Common myeloid progenitor, CD34-positive (primary cell): ENCODE results near the gene KAZN.
A peak's percentile ranks its signal among the peaks of the same experiment; 100 is the strongest.

Experiments
- CTCF ChIA-PET: fragments of 350-600 bp; sonication (Branson Sonifier 250); formaldehyde crosslinking; loops from one replicate; lab custom pipeline; 2021; ENCODE audit warnings: antibody characterized with exemption; lab: Charles Lee
- POLR2A ChIA-PET: fragments of 350-600 bp; sonication (Branson Sonifier 250); formaldehyde crosslinking; loops from one replicate; lab custom pipeline; 2021; ENCODE audit warnings: antibody characterized with exemption; lab: Charles Lee
- DNase-seq, 3 donors: peaks; one replicate each; pipeline versions ENCODE4 v3.0.0 to v3.0.0-alpha.2; 2013
- H3K27ac ChIP-seq, 2 experiments: 1 replicate in 1 of 2; 2 replicates in 1 of 2; pipeline ENCODE4 v1.7.0; 2013; ENCODE audit warnings: inconsistent platforms in 2 of 2, low read length in 2 of 2, mild to moderate bottlenecking in 2 of 2, low read depth in 1 of 2, moderate library complexity in 1 of 2; ENCODE audit not compliant: severe bottlenecking in 2 of 2, insufficient read depth in 1 of 2, poor library complexity in 1 of 2
- H3K27me3 ChIP-seq, 5 experiments: replicated peaks in 2 of 5; 1 replicate in 3 of 5; 2 replicates in 2 of 5; pipeline versions ENCODE4 v1.6.1 to v1.7.0; 2013; ENCODE audit warnings: low read length in 4 of 5, mild to moderate bottlenecking in 2 of 5, moderate library complexity in 2 of 5, inconsistent platforms in 1 of 5; ENCODE audit not compliant: insufficient read depth in 5 of 5, control insufficient read depth in 4 of 5
- H3K36me3 ChIP-seq, 4 experiments: 1 replicate in 2 of 4; 2 replicates in 2 of 4; pipeline versions ENCODE4 v1.6.1 to v1.7.0; 2013; ENCODE audit warnings: low read length in 3 of 4, control low read depth in 1 of 4, mild to moderate bottlenecking in 1 of 4; ENCODE audit not compliant: control insufficient read depth in 4 of 4, insufficient read depth in 4 of 4
- H3K4me1 ChIP-seq, 4 experiments: 1 replicate in 3 of 4; 2 replicates in 1 of 4; pipeline versions ENCODE4 v1.6.1 to v1.7.1; 2013; ENCODE audit warnings: low read length in 3 of 4, mild to moderate bottlenecking in 3 of 4, control low read depth in 1 of 4, inconsistent platforms in 1 of 4, moderate library complexity in 1 of 4; ENCODE audit not compliant: control insufficient read depth in 4 of 4, insufficient read depth in 4 of 4; ENCODE audit errors: control extremely low read depth in 1 of 4
- H3K4me3 ChIP-seq, 7 experiments: 1 replicate in 4 of 7; 2 replicates in 3 of 7; pipeline versions ENCODE4 v1.5.1 to v1.7.0; 2013; ENCODE audit warnings: mild to moderate bottlenecking in 7 of 7, low read length in 6 of 7, moderate library complexity in 6 of 7, inconsistent platforms in 2 of 7, low read depth in 2 of 7, control low read depth in 1 of 7; ENCODE audit not compliant: insufficient read depth in 4 of 7, control insufficient read depth in 1 of 7; ENCODE audit errors: extremely low read depth in 1 of 7
- H3K9me3 ChIP-seq, 5 experiments: 1 replicate in 4 of 5; 2 replicates in 1 of 5; pipeline versions ENCODE4 v1.6.1 to v1.7.1; 2013; ENCODE audit warnings: low read length in 4 of 5, mild to moderate bottlenecking in 2 of 5, inconsistent platforms in 1 of 5, low read depth in 1 of 5, moderate library complexity in 1 of 5; ENCODE audit not compliant: control insufficient read depth in 4 of 5, insufficient read depth in 2 of 5; ENCODE audit errors: control extremely low read depth in 1 of 5
- WGBS: methylation state at CpG from one replicate; pipeline ENCODE4 v1.1.5; 2013; ENCODE audit not compliant: insufficient coverage; 5-methylcytosine and 5-hydroxymethylcytosine counted together

Gene KAZN

GRCh38 chr1:14710331-14710730 is 111.8 kb downstream of the KAZN start:
- WGBS = 100% methylated on average over 5 of the region's 6 CpGs
- no peak for DNase-seq
- CTCF ChIA-PET = no interaction called here
- Histone ChIP-seq H3K36me3 (no peaks in the 10 kb centered on the region), H3K4me3 (no peak overlapping the region), H3K27ac (no peak overlapping the region), H3K4me1 (peaks cover 0 to 11% (median 6%) of the 10 kb centered on the region in 4 experiments), H3K9me3 (peaks cover 0 to 4% (median 0%) of the 10 kb centered on the region in 5 experiments), H3K27me3 (no peaks in the 10 kb centered on the region)
- POLR2A ChIA-PET = no interaction called here

DNA sequence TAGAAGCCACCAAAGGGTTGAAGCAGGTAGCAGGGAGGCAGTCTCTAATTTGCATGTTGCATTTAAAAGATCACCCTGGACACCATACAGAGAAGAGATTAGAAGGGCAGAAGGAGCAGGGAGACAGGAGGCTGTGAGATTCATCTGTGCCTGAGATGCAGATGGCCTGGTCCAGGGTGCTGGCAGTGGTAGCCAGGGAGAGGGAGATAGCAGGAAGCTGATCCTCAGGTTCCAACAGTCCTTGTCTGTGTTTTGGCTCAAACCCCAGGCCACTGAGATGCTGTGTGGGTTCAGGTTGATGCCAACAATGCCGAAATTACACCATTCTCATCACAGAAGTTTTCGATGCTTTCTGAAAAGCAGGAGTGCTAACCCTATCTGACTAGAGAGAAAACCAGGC is 113.7 kb downstream of the KAZN start:
- Histone ChIP-seq H3K9me3 (peaks cover 0 to 4% (median 0%) of the 10 kb centered on the region in 5 experiments), H3K36me3 (no peaks in the 10 kb centered on the region), H3K27me3 (no peaks in the 10 kb centered on the region), H3K4me3 (no peak overlapping the region), H3K27ac (no peak overlapping the region), H3K4me1 (peaks cover 0 to 5% (median 3%) of the 10 kb centered on the region in 4 experiments)
- POLR2A ChIA-PET = no interaction called here
- CTCF ChIA-PET = interaction anchor here (1.3 kb wide), 1 partner anchor 104 kb away, joined by 3 read pairs; no protein-coding TSS in a partner anchor
- 100% methylated on average over 2 of the region's 2 CpGs for WGBS
- no peak for DNase-seq

DNA sequence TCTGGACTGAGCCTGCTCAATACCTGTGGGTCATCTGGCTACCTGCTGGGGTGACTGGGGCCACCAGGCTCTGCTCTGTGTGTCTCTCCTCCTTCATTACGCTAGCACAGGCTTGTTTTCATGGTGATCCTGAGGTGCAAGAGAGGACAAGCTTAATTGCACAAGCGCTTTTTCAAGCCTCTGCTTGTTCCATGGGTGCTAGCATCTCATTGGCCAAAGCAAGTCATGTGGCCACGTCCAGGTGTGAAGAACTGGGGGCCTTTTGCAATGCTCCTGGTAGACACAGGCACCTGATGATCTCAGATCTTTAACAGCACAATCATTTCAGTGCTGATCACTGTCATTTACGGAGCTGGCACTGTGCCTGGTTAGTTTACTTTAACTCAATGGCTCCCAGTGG is 114.6 kb downstream of the KAZN start:
- H3K4me1 ChIP-seq = no peaks in the 10 kb centered on the region
- no peaks in the 10 kb centered on the region for H3K36me3 ChIP-seq
- ChIA-PET POLR2A (no interaction called here), CTCF (interaction anchor here (1.3 kb wide), 1 partner anchor 105 kb away, joined by 3 read pairs; no protein-coding TSS in a partner anchor)
- no peak overlapping the region for H3K4me3 ChIP-seq
- WGBS = 75% methylated on average over 4 of the region's 4 CpGs
- no peak overlapping the region for H3K27ac ChIP-seq
- no peaks in the 10 kb centered on the region for H3K27me3 ChIP-seq
- no peak for DNase-seq
- H3K9me3 ChIP-seq = peaks cover 0 to 4% (median 0%) of the 10 kb centered on the region in 5 experiments

DNA sequence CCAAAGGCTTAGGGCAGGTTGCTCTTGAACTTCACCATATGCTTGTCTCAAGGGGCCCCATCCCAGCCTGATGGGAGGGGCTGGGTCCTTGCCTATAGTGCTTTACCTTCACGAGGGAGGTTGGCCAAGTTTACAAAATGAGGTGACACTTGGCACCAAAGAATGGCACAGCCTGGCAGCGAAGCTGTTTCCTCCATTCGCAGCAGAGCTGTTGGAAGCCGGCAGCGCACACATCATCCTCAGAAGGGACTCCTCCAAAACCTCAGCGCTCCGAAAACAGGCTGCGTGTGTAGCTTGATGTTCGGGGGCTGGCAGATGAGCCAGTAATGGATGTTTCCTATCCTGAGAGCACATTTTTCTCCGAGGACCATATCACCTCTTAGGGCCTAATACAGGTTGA is 116.8 kb downstream of the KAZN start:
- H3K4me1 ChIP-seq = no peaks in the 10 kb centered on the region
- WGBS = 100% methylated on average over 10 of the region's 10 CpGs
- POLR2A ChIA-PET = interaction anchor here (0.6 kb wide), 1 partner anchor 286 kb away, joined by 3 read pairs; no protein-coding TSS in a partner anchor
- no peak overlapping the region for H3K27ac ChIP-seq
- H3K27me3 ChIP-seq = no peaks in the 10 kb centered on the region
- DNase-seq = no peak
- no peaks in the 10 kb centered on the region for H3K9me3 ChIP-seq
- CTCF ChIA-PET = no interaction called here
- no peaks in the 10 kb centered on the region for H3K36me3 ChIP-seq
- H3K4me3 ChIP-seq = no peak overlapping the region

- H3K4me1 ChIP-seq = no peaks in the 10 kb centered on the region
- no peaks in the 10 kb centered on the region for H3K36me3 ChIP-seq
- DNase-seq = peak in 2 of 3 donors; percentile 32 to 46
- no peak overlapping the region for H3K27ac ChIP-seq
- 57% methylated on average over 1 of the region's 7 CpGs for WGBS
- ChIA-PET CTCF (no interaction called here), POLR2A (interaction anchor here (0.6 kb wide), 1 partner anchor 285 kb away, joined by 3 read pairs; no protein-coding TSS in a partner anchor)
- no peaks in the 10 kb centered on the region for H3K9me3 ChIP-seq
- no peaks in the 10 kb centered on the region for H3K27me3 ChIP-seq
- H3K4me3 ChIP-seq = no peak overlapping the region
Observed at GRCh38 chr1:14715802-14716201, 117.3 kb downstream of the KAZN start.

DNA sequence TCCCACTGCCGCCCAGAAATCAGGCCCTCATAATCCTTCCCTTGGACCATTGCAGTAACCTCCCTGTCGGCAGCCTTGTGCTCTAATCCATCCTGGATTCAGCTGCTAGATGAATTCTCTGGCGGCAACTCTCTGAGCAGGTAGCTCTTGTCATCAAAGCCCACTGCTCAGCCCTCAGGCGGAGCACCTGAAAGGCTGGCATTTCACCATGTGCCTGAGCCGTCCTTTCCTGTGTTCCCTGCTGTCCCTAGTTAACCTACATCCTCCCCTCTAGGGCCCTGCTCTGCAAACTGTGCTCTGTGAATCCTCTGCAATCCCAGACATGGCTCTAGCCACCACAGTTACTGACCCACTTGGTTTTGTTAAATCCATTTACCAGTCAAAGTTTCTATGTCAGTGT is 118.0 kb downstream of the KAZN start:
- Histone ChIP-seq H3K36me3 (no peaks in the 10 kb centered on the region), H3K9me3 (no peaks in the 10 kb centered on the region), H3K27me3 (no peaks in the 10 kb centered on the region), H3K4me1 (no peaks in the 10 kb centered on the region), H3K27ac (no peak overlapping the region), H3K4me3 (no peak overlapping the region)
- ChIA-PET POLR2A (no interaction called here), CTCF (no interaction called here)
- DNase-seq = no peak
- WGBS = 75% methylated on average over 5 of the region's 5 CpGs

DNA sequence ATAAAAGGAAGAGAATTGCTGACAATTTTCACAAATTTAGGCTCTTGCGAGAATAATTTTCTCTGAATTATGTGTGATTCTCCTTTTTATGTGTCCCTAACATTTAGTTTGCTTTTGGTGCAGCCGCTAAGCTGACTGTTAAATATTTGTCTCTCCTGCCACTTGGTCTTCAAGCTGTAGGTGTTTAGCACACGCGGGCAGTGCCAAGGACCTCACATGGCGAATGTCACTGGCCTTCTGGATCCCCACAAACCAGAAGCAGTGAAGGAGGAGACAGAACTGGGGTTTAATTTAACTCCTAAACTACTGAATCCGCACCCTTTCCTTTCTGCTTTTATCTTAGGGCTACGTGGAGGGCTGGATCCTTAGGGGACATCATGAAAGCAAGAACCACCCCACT is 120.0 kb downstream of the KAZN start:
- ChIA-PET POLR2A (no interaction called here), CTCF (no interaction called here)
- Histone ChIP-seq H3K9me3 (no peaks in the 10 kb centered on the region), H3K4me3 (no peak overlapping the region), H3K4me1 (no peaks in the 10 kb centered on the region), H3K27me3 (no peaks in the 10 kb centered on the region), H3K27ac (no peak overlapping the region), H3K36me3 (no peaks in the 10 kb centered on the region)
- WGBS = 100% methylated on average over 2 of the region's 7 CpGs
- no peak for DNase-seq
